ENCODE results near the gene GRIN1.

The GRIN1 gene

GRCh38 chr9:137161558-137162486 is 22.9 kb downstream of the GRIN1 start:
- in situ Hi-C loops (cut with MboI; ENCODE audit: low sequenced_read_pairs), result no loop called here

GRCh38 chr9:137162505-137163364 is 23.8 kb downstream of the GRIN1 start:
- in situ Hi-C loops (cut with MboI; ENCODE audit: low sequenced_read_pairs), result no loop called here

GRCh38 chr9:137163365-137163715 is 24.4 kb downstream of the GRIN1 start:
- in situ Hi-C loops (cut with MboI; ENCODE audit: low sequenced_read_pairs), result no loop called here

GRCh38 chr9:137163805-137164204 is 24.9 kb downstream of the GRIN1 start:
- in situ Hi-C loops (cut with MboI; ENCODE audit: low sequenced_read_pairs), result no loop called here

GRCh38 chr9:137164370-137165249 is 25.7 kb downstream of the GRIN1 start:
- in situ Hi-C loops (cut with MboI; ENCODE audit: low sequenced_read_pairs), result no loop called here

GRCh38 chr9:137165250-137165836 is 26.4 kb downstream of the GRIN1 start:
- in situ Hi-C loops (cut with MboI; ENCODE audit: low sequenced_read_pairs), result no loop called here

- in situ Hi-C loops (cut with MboI; ENCODE audit: low sequenced_read_pairs), result no loop called here
These were observed 27.7 kb downstream of the GRIN1 start for GRCh38 chr9:137166380-137167229.

GRCh38 chr9:137167277-137167746 is 28.4 kb downstream of the GRIN1 start:
- in situ Hi-C loops (cut with MboI; ENCODE audit: low sequenced_read_pairs), result no loop called here

GRCh38 chr9:137167747-137168572 is 29.0 kb downstream of the GRIN1 start:
- in situ Hi-C loops (cut with MboI; ENCODE audit: low sequenced_read_pairs), result no loop called here

- in situ Hi-C loops (cut with MboI; ENCODE audit: low sequenced_read_pairs), result no loop called here
These were observed 29.6 kb downstream of the GRIN1 start for GRCh38 chr9:137168573-137168903.

GRCh38 chr9:137168904-137169856 is 30.2 kb downstream of the GRIN1 start:
- in situ Hi-C loops (cut with MboI; ENCODE audit: low sequenced_read_pairs), result no loop called here

- in situ Hi-C loops (cut with MboI; ENCODE audit: low sequenced_read_pairs), result no loop called here
These were observed 31.0 kb downstream of the GRIN1 start, which contains the start of gene LRRC26 for GRCh38 chr9:137169896-137170358. Gene LRRC26, minus strand, starts transcription at chr9:137170051. Its CDS starts 108 bp downstream, at chr9:137169943.

- in situ Hi-C loops (cut with MboI; ENCODE audit: low sequenced_read_pairs), result no loop called here
These were observed 31.7 kb downstream of the GRIN1 start for GRCh38 chr9:137170486-137171148.

GRCh38 chr9:137171149-137171900 is 32.4 kb downstream of the GRIN1 start:
- in situ Hi-C loops (cut with MboI; ENCODE audit: low sequenced_read_pairs), result no loop called here

- in situ Hi-C loops (cut with MboI; ENCODE audit: low sequenced_read_pairs), result no loop called here
These were observed 34.2 kb downstream of the GRIN1 start for GRCh38 chr9:137172901-137173795.
